Ovary (tissue), 3 donors: Measurements from ENCODE around the gene NEK11.

Source experiments
- CTCF ChIP-seq, 3 donors: fragments of 450-650 bp in 2 of 3; fragments of 200-600 bp in 1 of 3; IDR thresholded peaks; one replicate each; pipeline versions ENCODE4 v1.5.1 to v1.8.0; 2016 to 2022; ENCODE audit warnings: antibody characterized with exemption in 3 of 3, mild to moderate bottlenecking in 1 of 3
- POLR2A ChIP-seq: fragments of 450-650 bp; IDR thresholded peaks from one replicate; pipeline ENCODE4 v1.6.1; 2017; ENCODE audit warnings: antibody characterized with exemption, mild to moderate bottlenecking, moderate library complexity
- donor health status: DM: no; HTN: no; CAD: no.

DNA sequence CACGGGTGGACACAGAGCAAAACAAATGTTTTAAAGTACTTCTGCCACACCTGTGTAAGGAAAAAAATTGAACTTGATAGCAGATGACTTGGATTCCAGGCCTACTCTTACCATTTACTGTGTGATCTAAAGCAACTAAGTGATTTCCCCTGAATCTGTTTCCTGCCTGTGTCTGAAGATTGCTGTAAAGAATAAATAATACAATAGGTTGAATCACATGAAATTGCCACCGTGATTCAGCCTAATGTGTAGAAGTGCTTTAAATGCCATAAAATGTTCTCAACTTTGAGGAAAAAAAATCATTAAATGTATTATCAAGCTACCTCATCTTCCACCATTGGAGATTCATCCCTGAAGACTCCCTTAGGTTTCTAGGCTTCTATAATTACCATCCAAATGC lies 327.3 kb downstream of the NEK11 start:
- TF ChIP-seq CTCF (IDR thresholded peaks at IDR 0.05) (no peak), POLR2A (no peak)
